HUES64 (cell line): Measurements from ENCODE around the gene SF3B6.

Experiments used
- H3K27ac ChIP-seq: 2 replicates; pipeline ENCODE4 v1.7.0; 2013; ENCODE audit warnings: low read depth, low read length, inconsistent platforms
- H3K27me3 ChIP-seq: 2 replicates; pipeline ENCODE4 v1.6.1; 2013; ENCODE audit warnings: mild to moderate bottlenecking, low read length; ENCODE audit not compliant: insufficient read depth
- H3K36me3 ChIP-seq: 2 replicates; pipeline ENCODE4 v1.6.1; 2013; ENCODE audit warnings: mild to moderate bottlenecking, low read length; ENCODE audit not compliant: insufficient read depth
- H3K4me1 ChIP-seq: 2 replicates; pipeline ENCODE4 v1.6.1; 2013; ENCODE audit warnings: mild to moderate bottlenecking, low read length, moderate library complexity; ENCODE audit not compliant: insufficient read depth
- H3K4me3 ChIP-seq: 2 replicates; pipeline ENCODE4 v1.5.1; 2013; ENCODE audit warnings: mild to moderate bottlenecking, low read length, moderate library complexity
- H3K9ac ChIP-seq: 2 replicates; pipeline ENCODE4 v1.6.1; 2013; ENCODE audit warnings: mild to moderate bottlenecking, low read depth, low read length
- H3K9me3 ChIP-seq: 2 replicates; pipeline ENCODE4 v1.6.1; 2013; ENCODE audit warnings: low read depth, low read length; ENCODE audit not compliant: insufficient read depth
- WGBS: fragments of 150-250, 120-280 bp; methylation state at CpG from one replicate; pipeline ENCODE4 v1.1.7; 2013; ENCODE audit warnings: missing lambda C conversion rate; 5-methylcytosine and 5-hydroxymethylcytosine counted together

The SF3B6 gene

DNA sequence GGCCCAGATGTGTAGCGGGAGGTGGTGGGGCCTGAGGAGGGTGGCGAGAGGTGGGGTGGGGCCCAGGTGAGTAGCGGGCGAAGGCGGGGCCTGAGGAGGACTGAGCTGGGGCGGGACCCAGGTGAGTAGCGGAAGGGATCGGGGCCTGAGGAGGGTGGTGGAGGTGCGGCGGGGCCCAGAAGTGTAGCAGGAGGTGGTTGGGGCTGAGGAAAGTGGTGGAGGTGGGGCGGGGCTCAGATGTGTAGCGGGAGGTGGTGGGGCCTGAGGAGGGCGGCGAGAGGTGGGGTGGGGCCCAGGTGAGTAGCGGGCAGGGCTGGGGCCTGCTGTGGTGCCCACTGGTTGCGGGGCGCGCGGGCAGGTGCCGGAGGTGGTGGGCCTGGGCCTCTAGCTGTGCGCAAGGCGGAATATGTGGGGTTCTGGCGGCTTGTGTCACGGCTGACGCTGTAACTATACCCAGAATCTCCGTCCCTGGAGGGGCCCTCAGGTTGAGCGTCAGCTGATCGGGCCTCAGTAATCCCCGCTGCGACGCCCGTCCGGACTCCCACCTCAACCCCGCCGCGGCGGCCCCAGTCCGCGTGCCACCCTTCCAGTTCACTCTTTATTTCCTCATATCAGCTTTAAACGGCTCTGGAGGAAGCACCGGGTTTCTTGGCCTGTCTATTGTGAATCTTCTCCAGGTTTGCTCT, 866 bp upstream of the SF3B6 start:
- H3K36me3 ChIP-seq: peaks cover 49% of the 10 kb centered on the region

DNA sequence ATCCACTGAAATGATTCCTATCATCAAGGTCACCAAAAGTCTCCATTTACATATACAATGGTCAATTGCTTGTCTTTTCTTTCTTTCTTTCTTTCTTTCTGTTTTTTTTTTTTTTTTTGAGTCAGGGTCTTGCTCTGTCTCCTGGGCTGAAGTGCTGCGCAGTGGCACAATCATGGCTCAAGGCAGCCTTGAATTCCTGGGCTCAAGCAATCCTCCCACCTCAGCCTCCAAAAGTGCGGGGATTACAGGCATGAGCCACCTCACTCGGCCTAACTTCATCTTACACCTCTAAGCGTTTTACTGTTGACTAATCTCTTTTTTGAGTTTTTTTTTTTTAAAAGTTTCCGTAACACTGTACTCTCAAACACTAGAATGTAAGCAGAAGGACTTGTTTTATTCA, 867 bp downstream of the SF3B6 start:
- no peaks in the 10 kb centered on the region for H3K27me3 ChIP-seq
- H3K9ac ChIP-seq: peak overlapping the region; percentile 85
- H3K9me3 ChIP-seq: no peaks in the 10 kb centered on the region
- no peak overlapping the region for H3K27ac ChIP-seq
- 76% methylated on average over 5 of the region's 5 CpGs for WGBS
- H3K4me3 ChIP-seq: peak overlapping the region; percentile 89
- H3K36me3 ChIP-seq: peaks cover 52% of the 10 kb centered on the region
- peaks cover 11% of the 10 kb centered on the region for H3K4me1 ChIP-seq

More for the DNA sequence above, 866 bp upstream of the SF3B6 start:
- 5% methylated on average over 41 of the region's 41 CpGs for WGBS
- Histone ChIP-seq H3K4me1 (peaks cover 11% of the 10 kb centered on the region), H3K4me3 (peak overlapping the region; percentile 89), H3K9ac (peak overlapping the region; percentile 74), H3K27me3 (no peaks in the 10 kb centered on the region), H3K27ac (peak overlapping the region; percentile 62; the same call in 1 of the 2 replicates), H3K9me3 (no peaks in the 10 kb centered on the region)

DNA sequence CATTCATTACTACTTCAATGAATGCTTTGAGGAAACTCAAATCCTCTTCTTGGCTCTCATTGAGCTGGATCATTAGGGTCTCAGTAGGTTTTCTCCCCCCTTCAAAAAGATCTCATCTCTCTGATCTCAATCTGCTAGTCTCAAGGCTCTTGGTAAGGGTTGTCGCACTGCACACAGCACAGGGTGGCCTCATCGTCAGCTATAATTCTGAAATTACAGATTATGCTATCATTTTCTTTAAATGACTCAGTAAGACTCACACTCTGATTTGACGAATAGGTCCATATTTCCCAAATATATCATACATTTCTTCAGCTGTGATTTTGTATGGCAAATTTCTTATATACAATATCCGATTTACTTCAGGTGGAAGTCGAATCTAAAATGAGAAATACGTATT, 2.3 kb downstream of the SF3B6 start:
- no peaks in the 10 kb centered on the region for H3K27me3 ChIP-seq
- H3K9ac ChIP-seq: no peak overlapping the region
- H3K36me3 ChIP-seq: peaks cover 53% of the 10 kb centered on the region
- 96% methylated on average over 3 of the region's 6 CpGs for WGBS
- H3K4me1 ChIP-seq: peaks cover 11% of the 10 kb centered on the region
- no peak overlapping the region for H3K4me3 ChIP-seq
- no peak overlapping the region for H3K27ac ChIP-seq
- no peaks in the 10 kb centered on the region for H3K9me3 ChIP-seq

DNA sequence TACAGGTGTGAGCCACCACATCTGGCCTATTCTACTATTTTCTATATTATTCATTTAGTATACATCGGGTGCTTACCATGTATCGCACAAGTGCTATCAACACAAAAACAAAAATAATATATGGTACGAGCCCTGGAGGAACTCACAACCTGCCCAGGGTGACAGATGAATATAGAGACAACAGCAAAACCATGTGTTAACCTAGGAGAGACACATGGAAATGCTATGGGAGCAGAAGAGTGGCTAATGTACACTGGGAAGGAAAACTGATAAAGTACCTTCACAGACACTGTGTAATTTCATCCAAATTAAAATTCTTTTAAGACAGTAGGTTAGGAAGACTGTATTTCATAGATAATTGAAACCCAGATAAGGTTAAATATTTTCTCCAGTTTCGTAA, 3.9 kb downstream of the SF3B6 start:
- 94% methylated on average over 4 of the region's 4 CpGs for WGBS

DNA sequence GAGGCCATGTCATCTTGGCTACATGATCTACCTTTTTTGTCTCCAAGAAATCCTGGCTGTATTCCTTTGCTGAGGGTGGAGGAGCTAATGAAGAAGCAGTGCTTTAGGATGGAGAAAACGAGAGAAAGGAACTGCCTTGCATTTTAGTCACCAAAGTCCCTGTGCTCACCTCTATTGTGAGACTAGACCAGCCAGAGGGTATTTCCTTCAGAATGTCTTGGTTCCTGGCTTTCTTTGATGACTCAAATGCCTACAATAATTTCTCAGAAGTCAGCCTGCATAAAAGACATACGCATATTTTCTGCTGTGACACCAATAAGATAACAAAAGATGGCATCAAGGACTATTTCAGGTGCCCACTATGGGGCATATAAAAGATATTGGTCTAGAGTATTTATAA, 10.8 kb downstream of the SF3B6 start:
- WGBS: 96% methylated on average over 2 of the region's 2 CpGs
- Histone ChIP-seq H3K27me3 (no peaks in the 10 kb centered on the region), H3K9ac (no peak overlapping the region), H3K9me3 (no peaks in the 10 kb centered on the region), H3K27ac (no peak overlapping the region), H3K4me3 (no peak overlapping the region), H3K36me3 (peaks cover 72% of the 10 kb centered on the region), H3K4me1 (no peaks in the 10 kb centered on the region)

More for the DNA sequence above, 3.9 kb downstream of the SF3B6 start:
- Histone ChIP-seq H3K36me3 (peaks cover 61% of the 10 kb centered on the region), H3K27me3 (no peaks in the 10 kb centered on the region), H3K4me1 (0 out of 2 replicates have a peak, but pooled peaks cover 5% of the 10 kb centered on the region), H3K27ac (no peak overlapping the region), H3K9me3 (no peaks in the 10 kb centered on the region), H3K4me3 (no peak overlapping the region), H3K9ac (no peak overlapping the region)

DNA sequence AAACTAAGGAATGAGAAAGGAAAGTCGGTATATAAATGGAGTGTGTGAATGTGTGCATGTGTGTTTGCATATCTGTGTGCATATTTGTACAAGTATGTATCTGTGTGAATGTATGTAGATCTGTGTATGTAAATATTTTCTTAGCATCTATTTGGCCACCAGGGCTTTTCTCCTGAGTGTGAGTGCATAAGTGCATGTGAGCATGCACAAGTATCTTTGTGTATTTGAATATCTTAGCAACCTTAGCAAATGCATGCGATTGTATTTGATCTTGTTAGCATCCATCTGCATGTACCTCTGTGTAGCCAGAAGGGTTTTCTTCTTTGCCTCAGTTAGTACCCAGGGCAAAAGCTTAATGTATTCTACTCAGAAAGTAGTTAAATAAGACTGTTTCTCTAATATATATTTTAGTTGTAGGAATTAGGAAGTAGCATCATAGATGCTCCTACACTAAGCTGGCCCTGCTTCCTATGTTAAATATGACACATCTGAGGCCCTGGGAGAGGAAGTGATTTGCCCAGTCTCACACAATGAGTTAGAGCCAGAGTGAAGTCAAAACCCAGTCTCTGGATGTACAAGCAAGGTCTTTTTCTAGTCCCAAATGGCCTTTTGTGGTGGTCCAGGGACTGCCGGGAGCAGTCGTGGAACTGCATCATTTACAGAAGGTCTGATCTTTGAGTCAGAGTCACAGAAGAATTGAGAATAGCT, 17.4 kb downstream of the SF3B6 start:
- H3K36me3 ChIP-seq: peaks cover 31% of the 10 kb centered on the region
- no peaks in the 10 kb centered on the region for H3K9me3 ChIP-seq
- 94% methylated on average over 4 of the region's 4 CpGs for WGBS

DNA sequence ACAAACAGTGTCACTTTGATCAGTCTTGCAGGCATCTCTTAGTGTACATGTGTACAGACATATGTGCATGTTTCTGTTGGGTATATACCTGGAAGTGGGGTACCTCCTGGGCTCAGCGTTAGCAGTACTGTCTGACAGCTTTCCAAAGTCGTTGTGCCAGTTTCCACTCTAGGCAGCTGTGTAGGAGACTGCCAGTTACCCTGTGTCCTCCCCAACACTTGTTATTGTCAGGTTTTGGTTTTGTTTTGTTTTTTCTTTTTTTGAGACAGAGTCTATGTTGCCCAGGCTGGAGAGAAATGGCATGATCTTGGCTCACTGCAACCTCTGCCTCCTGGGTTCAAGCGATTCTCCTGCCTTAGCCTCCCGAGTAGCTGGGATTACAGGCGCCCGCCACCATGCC, 20.4 kb downstream of the SF3B6 start:
- peaks cover 15% of the 10 kb centered on the region for H3K36me3 ChIP-seq
- WGBS: 93% methylated on average over 6 of the region's 6 CpGs

More for the DNA sequence above, 17.4 kb downstream of the SF3B6 start:
- no peak overlapping the region for H3K4me3 ChIP-seq
- H3K9ac ChIP-seq: no peak overlapping the region
- H3K4me1 ChIP-seq: no peaks in the 10 kb centered on the region
- no peaks in the 10 kb centered on the region for H3K27me3 ChIP-seq
- no peak overlapping the region for H3K27ac ChIP-seq

DNA sequence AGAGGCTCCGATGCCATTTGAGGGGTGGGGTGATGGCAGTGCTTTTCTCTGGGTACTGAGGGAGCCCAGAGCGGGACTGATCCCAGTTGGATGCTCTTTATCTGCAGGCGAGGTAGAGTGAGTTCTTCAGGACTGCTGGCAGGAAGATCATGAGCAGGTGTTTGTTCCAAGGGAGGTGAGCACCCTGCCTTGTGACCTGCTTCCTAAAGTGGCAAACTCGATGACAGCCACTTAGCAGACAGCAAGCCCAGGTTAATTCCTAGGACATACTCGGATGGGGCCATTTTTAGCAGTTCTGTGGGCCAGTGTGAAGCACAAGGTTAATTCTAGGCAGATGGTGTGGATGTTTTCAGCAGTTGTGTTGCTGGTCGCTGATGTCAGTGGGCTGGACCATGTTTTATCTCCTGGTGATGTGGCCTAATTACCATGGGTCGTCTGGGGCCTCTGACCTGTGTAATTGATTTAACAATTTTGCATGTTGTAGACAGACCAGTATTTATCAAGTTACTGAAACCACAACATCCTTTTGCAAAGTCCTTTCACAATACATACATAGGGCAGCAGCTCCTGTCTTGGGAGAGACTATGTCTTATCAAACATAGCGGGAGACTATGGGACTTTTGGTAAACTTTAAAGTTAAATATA, 21.6 kb downstream of the SF3B6 start:
- Histone ChIP-seq H3K4me1 (no peaks in the 10 kb centered on the region), H3K4me3 (no peak overlapping the region), H3K27ac (no peak overlapping the region), H3K9me3 (no peaks in the 10 kb centered on the region), H3K9ac (no peak overlapping the region), H3K27me3 (no peaks in the 10 kb centered on the region), H3K36me3 (peaks cover 15% of the 10 kb centered on the region)
- 92% methylated on average over 7 of the region's 8 CpGs for WGBS

More for the DNA sequence above, 20.4 kb downstream of the SF3B6 start:
- Histone ChIP-seq H3K27me3 (no peaks in the 10 kb centered on the region), H3K9me3 (no peaks in the 10 kb centered on the region), H3K9ac (no peak overlapping the region), H3K27ac (no peak overlapping the region), H3K4me3 (no peak overlapping the region), H3K4me1 (no peaks in the 10 kb centered on the region)

DNA sequence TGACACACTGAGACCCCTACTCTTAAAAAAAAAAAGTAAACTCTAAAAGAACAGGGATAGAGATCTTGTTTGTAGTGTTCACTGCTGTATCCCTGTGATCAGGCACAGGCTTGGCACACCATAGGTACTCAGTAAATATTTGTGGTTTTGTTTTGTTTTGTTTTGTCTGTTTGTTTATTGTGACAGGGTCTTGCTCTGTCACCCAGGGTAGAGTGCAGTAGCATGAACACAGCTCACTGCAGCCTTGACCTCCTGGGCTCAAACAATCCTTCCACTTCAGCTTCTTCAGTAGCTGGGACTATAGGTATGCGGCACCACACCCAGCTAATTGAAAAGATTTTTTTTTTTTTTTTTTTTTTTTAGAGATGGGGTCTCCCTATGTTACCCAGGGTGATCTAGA, 23.2 kb downstream of the SF3B6 start:
- no peak overlapping the region for H3K4me3 ChIP-seq
- peaks cover 5% of the 10 kb centered on the region for H3K4me1 ChIP-seq
- no peaks in the 10 kb centered on the region for H3K27me3 ChIP-seq
- WGBS: 80% methylated on average over 1 of the region's 1 CpG
- H3K27ac ChIP-seq: no peak overlapping the region
- no peaks in the 10 kb centered on the region for H3K9me3 ChIP-seq
- H3K36me3 ChIP-seq: peaks cover 15% of the 10 kb centered on the region
- H3K9ac ChIP-seq: no peak overlapping the region

DNA sequence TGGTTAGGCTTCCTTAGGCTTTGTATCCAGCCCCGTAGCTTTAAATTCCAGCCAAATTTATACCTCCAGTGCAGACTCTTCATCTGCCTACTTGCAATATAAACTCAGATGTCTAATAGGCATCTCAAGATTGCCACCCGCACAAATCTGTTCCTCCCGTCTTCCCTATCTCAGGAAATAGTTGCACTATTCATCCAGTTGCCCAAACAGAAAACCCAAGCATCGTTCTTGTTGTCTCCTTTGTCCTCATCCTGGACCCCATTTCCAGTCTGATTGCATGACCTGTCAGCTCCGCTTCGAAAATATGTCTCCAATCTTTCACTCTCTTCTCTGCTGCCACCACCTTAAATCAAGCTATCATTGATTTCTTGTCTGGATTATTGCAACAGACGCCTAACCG, 24.3 kb downstream of the SF3B6 start:
- Histone ChIP-seq H3K4me1 (peaks cover 5% of the 10 kb centered on the region), H3K4me3 (no peak overlapping the region), H3K27ac (no peak overlapping the region), H3K9ac (no peak overlapping the region), H3K27me3 (no peaks in the 10 kb centered on the region), H3K9me3 (no peaks in the 10 kb centered on the region), H3K36me3 (peaks cover 15% of the 10 kb centered on the region)
- 92% methylated on average over 8 of the region's 8 CpGs for WGBS
